ENCODE data around the gene THAP7.
A peak's percentile ranks its signal among the peaks of the same experiment; 100 is the strongest.

The THAP7 gene

DNA sequence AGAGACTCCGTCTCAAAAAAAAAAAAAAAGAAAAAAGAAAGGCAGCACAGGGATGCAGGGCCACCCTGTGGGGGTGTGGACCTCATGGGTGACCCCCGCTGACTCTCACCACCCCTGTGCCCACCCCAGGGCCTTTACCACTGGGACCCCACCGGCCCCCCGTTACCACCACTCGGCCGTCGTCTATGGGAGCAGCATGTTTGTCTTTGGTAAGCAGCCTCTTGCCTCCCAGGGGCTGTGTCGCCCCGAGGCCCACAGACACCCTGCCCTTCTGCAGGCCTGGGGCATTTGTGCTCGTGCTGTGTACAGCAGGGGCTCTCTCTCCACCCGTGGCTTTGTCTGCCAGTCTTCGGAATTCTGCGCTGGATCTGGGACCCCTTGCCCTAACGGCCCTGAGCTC lies 14.5 kb downstream of the THAP7 start:
- H3K27me3 ChIP-seq (ENCODE audit: insufficient read depth, insufficient read length), result no peaks in the 10 kb centered on the region
- no peak for DNase-seq (ENCODE audit: low read depth, low spot score)
- TF ChIP-seq SUZ12 (IDR thresholded peaks at IDR 0.05; ENCODE audit: extremely low read depth, insufficient read depth, insufficient read length), result no peak
- TF ChIP-seq ZNF274 (IDR thresholded peaks at IDR 0.05; ENCODE audit: low read depth, low read length), result no peak
- H3K4me1 ChIP-seq (ENCODE audit: insufficient read depth, insufficient read length), result no peaks in the 10 kb centered on the region
- no peaks in the 10 kb centered on the region for H3K9me3 ChIP-seq (ENCODE audit: insufficient read depth, low read length)
- no peak overlapping the region for H3K9ac ChIP-seq (ENCODE audit: insufficient read length, low read depth)
- no peak overlapping the region for H3K4me3 ChIP-seq (ENCODE audit: insufficient read length, low read depth)
- H3K36me3 ChIP-seq (ENCODE audit: insufficient read depth, insufficient read length, low read length), result peaks cover 71% of the 10 kb centered on the region

- no peak overlapping the region for H3K9ac ChIP-seq (ENCODE audit: insufficient read length, low read depth)
- no peak overlapping the region for H3K4me3 ChIP-seq (ENCODE audit: insufficient read length, low read depth)
- peaks cover 61% of the 10 kb centered on the region for H3K36me3 ChIP-seq (ENCODE audit: insufficient read depth, insufficient read length, low read length)
These were observed 15.6 kb downstream of the THAP7 start for GRCh38 chr22:20986365-20986764.

DNA sequence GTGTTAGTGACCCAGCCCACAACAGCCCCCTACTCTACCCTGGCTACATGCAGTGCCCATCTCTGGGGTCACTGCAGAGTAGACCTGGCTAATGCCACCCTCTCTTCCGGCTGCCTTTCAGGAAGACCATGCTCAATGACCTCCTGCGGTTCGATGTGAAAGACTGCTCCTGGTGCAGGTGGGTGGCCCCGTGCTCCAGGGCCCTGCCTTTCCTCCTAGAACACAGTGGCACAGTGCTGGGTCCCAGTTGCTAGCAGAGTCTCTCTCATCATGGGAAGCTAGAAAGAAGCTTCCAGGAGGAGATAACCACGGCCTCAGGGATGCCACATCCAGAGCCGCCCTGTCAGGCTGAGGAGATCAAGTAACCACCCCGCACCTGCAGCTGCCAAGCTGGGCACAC lies 16.2 kb downstream of the THAP7 start:
- Histone ChIP-seq H3K4me3 (ENCODE audit: insufficient read length, low read depth) (no peak overlapping the region), H3K9ac (ENCODE audit: insufficient read length, low read depth) (no peak overlapping the region), H3K9me3 (ENCODE audit: insufficient read depth, low read length) (no peaks in the 10 kb centered on the region), H3K36me3 (ENCODE audit: insufficient read depth, insufficient read length, low read length) (peaks cover 55% of the 10 kb centered on the region), H3K27me3 (ENCODE audit: insufficient read depth, insufficient read length) (no peaks in the 10 kb centered on the region), H3K4me1 (ENCODE audit: insufficient read depth, insufficient read length) (peaks cover 1% of the 10 kb centered on the region)
- no peak for DNase-seq (ENCODE audit: low read depth, low spot score)
- TF ChIP-seq ZNF274 (IDR thresholded peaks at IDR 0.05; ENCODE audit: low read depth, low read length) (no peak), YY1 (IDR thresholded peaks at IDR 0.05; ENCODE audit: insufficient read depth, insufficient read length) (no peak), SUZ12 (IDR thresholded peaks at IDR 0.05; ENCODE audit: extremely low read depth, insufficient read depth, insufficient read length) (no peak)

More at GRCh38 chr22:20986365-20986764, 15.6 kb downstream of the THAP7 start:
- TF ChIP-seq ZNF274 (IDR thresholded peaks at IDR 0.05; ENCODE audit: low read depth, low read length) (no peak), SUZ12 (IDR thresholded peaks at IDR 0.05; ENCODE audit: extremely low read depth, insufficient read depth, insufficient read length) (no peak), YY1 (IDR thresholded peaks at IDR 0.05; ENCODE audit: insufficient read depth, insufficient read length) (no peak)
- DNase-seq (ENCODE audit: low read depth, low spot score), result no peak
- no peaks in the 10 kb centered on the region for H3K4me1 ChIP-seq (ENCODE audit: insufficient read depth, insufficient read length)
- H3K9me3 ChIP-seq (ENCODE audit: insufficient read depth, low read length), result no peaks in the 10 kb centered on the region
- H3K27me3 ChIP-seq (ENCODE audit: insufficient read depth, insufficient read length), result no peaks in the 10 kb centered on the region

DNA sequence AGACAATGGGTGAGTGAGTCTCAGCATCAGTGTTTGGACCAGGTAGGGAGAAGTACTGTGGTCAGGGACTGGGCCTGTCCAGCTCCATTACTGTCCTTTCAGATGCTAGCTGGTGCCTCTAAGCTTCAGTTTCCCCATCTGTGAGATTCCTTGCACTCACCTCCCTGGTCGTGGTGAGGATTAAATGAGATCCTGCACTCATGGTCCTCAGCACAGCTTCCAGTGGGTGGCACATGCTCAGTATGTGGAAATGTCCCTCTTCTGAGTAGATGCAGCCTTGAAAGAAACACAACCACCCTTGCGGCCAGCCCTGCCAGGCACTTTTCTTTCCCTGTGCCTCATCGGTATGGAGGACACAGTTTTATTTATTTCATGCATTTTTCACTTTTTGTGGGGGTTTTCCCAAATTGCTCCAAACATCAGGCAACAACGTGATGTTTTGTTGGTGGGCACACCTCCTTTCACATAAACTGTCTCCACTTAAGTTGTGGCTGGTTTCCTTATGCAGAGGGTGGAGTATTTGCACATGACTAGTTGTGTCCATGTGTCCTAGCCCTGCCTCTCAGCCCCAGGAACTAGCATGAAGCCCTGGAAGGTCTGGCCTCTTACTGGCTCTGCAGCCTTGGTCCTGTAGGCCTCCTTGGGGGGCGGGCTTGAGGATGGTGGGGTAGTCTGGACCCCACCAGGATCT lies 18.7 kb downstream of the THAP7 start:
- TF ChIP-seq ZNF274 (IDR thresholded peaks at IDR 0.05; ENCODE audit: low read depth, low read length) (no peak), YY1 (IDR thresholded peaks at IDR 0.05; ENCODE audit: insufficient read depth, insufficient read length) (no peak), SUZ12 (IDR thresholded peaks at IDR 0.05; ENCODE audit: extremely low read depth, insufficient read depth, insufficient read length) (no peak)
- peaks cover 5% of the 10 kb centered on the region for H3K4me1 ChIP-seq (ENCODE audit: insufficient read depth, insufficient read length)
- H3K9ac ChIP-seq (ENCODE audit: insufficient read length, low read depth), result peak overlapping the region; percentile 98
- no peak for DNase-seq (ENCODE audit: low read depth, low spot score)
- peaks cover 35% of the 10 kb centered on the region for H3K36me3 ChIP-seq (ENCODE audit: insufficient read depth, insufficient read length, low read length)
- no peaks in the 10 kb centered on the region for H3K9me3 ChIP-seq (ENCODE audit: insufficient read depth, low read length)
- H3K27me3 ChIP-seq (ENCODE audit: insufficient read depth, insufficient read length), result peaks cover 4% of the 10 kb centered on the region
- H3K4me3 ChIP-seq (ENCODE audit: insufficient read length, low read depth), result peak overlapping the region; percentile 86

GRCh38 chr22:20982563-20982882 lies 19.4 kb downstream of the THAP7 start:
- no peak for TF ChIP-seq YY1 (IDR thresholded peaks at IDR 0.05; ENCODE audit: insufficient read depth, insufficient read length)
- TF ChIP-seq ZNF274 (IDR thresholded peaks at IDR 0.05; ENCODE audit: low read depth, low read length), result no peak
- TF ChIP-seq SUZ12 (IDR thresholded peaks at IDR 0.05; ENCODE audit: extremely low read depth, insufficient read depth, insufficient read length), result no peak
- Histone ChIP-seq H3K36me3 (ENCODE audit: insufficient read depth, insufficient read length, low read length) (peaks cover 28% of the 10 kb centered on the region), H3K9ac (ENCODE audit: insufficient read length, low read depth) (peak overlapping the region; percentile 98), H3K4me3 (ENCODE audit: insufficient read length, low read depth) (peak overlapping the region; percentile 86), H3K27me3 (ENCODE audit: insufficient read depth, insufficient read length) (peaks cover 10% of the 10 kb centered on the region), H3K4me1 (ENCODE audit: insufficient read depth, insufficient read length) (peaks cover 5% of the 10 kb centered on the region), H3K9me3 (ENCODE audit: insufficient read depth, low read length) (no peaks in the 10 kb centered on the region)
- no peak for DNase-seq (ENCODE audit: low read depth, low spot score)

- Histone ChIP-seq H3K9ac (ENCODE audit: insufficient read length, low read depth) (peak within 1 kb of the TSS; percentile 98), H3K27me3 (ENCODE audit: insufficient read depth, insufficient read length) (peaks cover 12% of the 10 kb centered on the region), H3K36me3 (ENCODE audit: insufficient read depth, insufficient read length, low read length) (peaks cover 26% of the 10 kb centered on the region), H3K9me3 (ENCODE audit: insufficient read depth, low read length) (no peaks in the 10 kb centered on the region), H3K4me1 (ENCODE audit: insufficient read depth, insufficient read length) (peaks cover 5% of the 10 kb centered on the region), H3K4me3 (ENCODE audit: insufficient read length, low read depth) (peak within 1 kb of the TSS; percentile 86)
- peak; percentile 63 for DNase-seq (ENCODE audit: low read depth, low spot score)
- TF ChIP-seq SUZ12 (IDR thresholded peaks at IDR 0.05; ENCODE audit: extremely low read depth, insufficient read depth, insufficient read length) (no peak), ZNF274 (IDR thresholded peaks at IDR 0.05; ENCODE audit: low read depth, low read length) (no peak), YY1 (IDR thresholded peaks at IDR 0.05; ENCODE audit: insufficient read depth, insufficient read length) (no peak)
These were observed 19.9 kb downstream of the THAP7 start, which contains the start of gene LZTR1 for GRCh38 chr22:20981787-20982562. Gene LZTR1 (plus strand): TSS chr22:20982297. CDS start chr22:20982372, 75 bp downstream.
